HepG2 (cell line): Measurements from ENCODE around the gene SYNE1. TPM values are rescaled to one million over a fixed set of nuclear protein-coding genes. Genes with fewer than 3 reads are reported as not detected.

Experiments
- ARNT ChIP-seq: fragments of 450-650 bp; IDR thresholded peaks from 2 replicates; pipeline ENCODE4 v1.6.1; 2017
- ATM ChIP-seq: fragments of 450-650 bp; IDR thresholded peaks from 2 replicates; pipeline ENCODE4 v1.7.1; 2017; ENCODE audit warnings: mild to moderate bottlenecking, borderline replicate concordance
- ETV5 ChIP-seq: IDR thresholded peaks from 2 replicates; pipeline ENCODE4 v1.6.1; 2018; ENCODE audit warnings: missing biosample characterization, missing genetic modification reagents, inconsistent platforms, borderline replicate concordance
- FOXK1 ChIP-seq: sonication (generic); formaldehyde crosslinking; IDR thresholded peaks from 2 replicates; pipeline ENCODE4 v1.4.0; 2020; ENCODE audit warnings: low read depth, missing genetic modification reagents, borderline replicate concordance
- RERE ChIP-seq: IDR thresholded peaks from 2 replicates; pipeline ENCODE4 v1.6.1; 2016; ENCODE audit warnings: low read depth, missing genetic modification reagents, missing compliant biosample characterization
- SALL1 ChIP-seq: sonication (generic); formaldehyde crosslinking; IDR thresholded peaks from 2 replicates; pipeline ENCODE4 v1.8.0; 2022; ENCODE audit warnings: mild to moderate bottlenecking, missing genetic modification reagents
- SNAPC4 ChIP-seq: sonication (generic); formaldehyde crosslinking; IDR thresholded peaks from 2 replicates; pipeline ENCODE4 v1.4.0; 2020; ENCODE audit warnings: mild to moderate bottlenecking, missing genetic modification reagents
- SNAPC5 ChIP-seq: sonication (generic); formaldehyde crosslinking; IDR thresholded peaks from 2 replicates; pipeline ENCODE4 v1.8.1; 2023; ENCODE audit warnings: mild to moderate bottlenecking, missing genetic modification reagents, borderline replicate concordance
- TARDBP ChIP-seq: sonication (generic); formaldehyde crosslinking; IDR thresholded peaks from 2 replicates; pipeline ENCODE4 v1.8.0; 2022; ENCODE audit warnings: mild to moderate bottlenecking, missing genetic modification reagents
- ZNF136 ChIP-seq: sonication (generic); formaldehyde crosslinking; IDR thresholded peaks from 2 replicates; pipeline ENCODE4 v1.8.1; 2022; ENCODE audit warnings: low read depth, mild to moderate bottlenecking, moderate library complexity, missing genetic modification reagents
- ZNF18 ChIP-seq: sonication (generic); formaldehyde crosslinking; IDR thresholded peaks from 2 replicates; pipeline ENCODE4 v1.8.0; 2022; ENCODE audit warnings: mild to moderate bottlenecking, missing genetic modification reagents; ENCODE audit not compliant: insufficient replicate concordance
- ZNF343 ChIP-seq: sonication (generic); formaldehyde crosslinking; IDR thresholded peaks from 2 replicates; pipeline ENCODE4 v1.4.0; 2020; ENCODE audit warnings: mild to moderate bottlenecking, missing genetic modification reagents
- ZNF432 ChIP-seq: sonication (generic); formaldehyde crosslinking; IDR thresholded peaks from 2 replicates; pipeline ENCODE4 v1.5.0; 2020; ENCODE audit warnings: missing genetic modification reagents, mild to moderate bottlenecking, borderline replicate concordance
- ZNF614 ChIP-seq: IDR thresholded peaks from 2 replicates; pipeline ENCODE4 v1.6.1; 2018; ENCODE audit warnings: missing biosample characterization, missing genetic modification reagents, inconsistent platforms, borderline replicate concordance
- polyA plus RNA-seq, 8 experiments: library from polyadenylated mRNA; depleted of rRNA in 3 of 8; stranded (reverse) in 7 of 8; unstranded in 1 of 8; fragments of >200 nt; fragmentation: Illumina TruSeq in 4 of 8; extraction: Trizol in 4 of 8; gene quantifications; 2 replicates each; pipeline versions ENCODE4 v1.2.1 to v1.2.3, GENCODE V29; 2011 to 2016; ENCODE audit warnings: low read depth in 4 of 8, missing spikeins in 1 of 8, mixed read lengths in 1 of 8; ENCODE audit not compliant: insufficient read depth in 1 of 8
- total RNA-seq, 5 experiments: library from RNA; depleted of rRNA; stranded (reverse); fragments of >200 nt; fragmentation: Illumina TruSeq; extraction: Trizol; gene quantifications; 2 replicates each; pipeline ENCODE4 v1.2.3, GENCODE V29; 2016; ENCODE audit warnings: low read depth in 1 of 5

The SYNE1 gene
- total and polyA plus RNA-seq, 2 of the 13 experiments (the other 11 are each of a cell fraction or from before 2014, with no cell fraction given) = 5.5 to 15.9 TPM

- TF ChIP-seq SNAPC4 (CRISPR knock-in tag) = no peak
- no peak for TF ChIP-seq ETV5 (CRISPR knock-in tag)
- no peak for TF ChIP-seq RERE
- no peak for TF ChIP-seq SNAPC5
- no peak for TF ChIP-seq SALL1 (CRISPR knock-in tag)
- no peak for TF ChIP-seq ZNF136 (CRISPR knock-in tag)
- no peak for TF ChIP-seq ZNF18 (CRISPR knock-in tag)
- TF ChIP-seq ATM = no peak
- no peak for TF ChIP-seq ZNF343 (CRISPR knock-in tag)
- no peak for TF ChIP-seq FOXK1 (CRISPR knock-in tag)
- TF ChIP-seq ZNF614 (CRISPR knock-in tag) = no peak
- no peak for TF ChIP-seq TARDBP (CRISPR knock-in tag)
- TF ChIP-seq ARNT = no peak
- no peak for TF ChIP-seq ZNF432 (CRISPR knock-in tag)
These were observed 140.4 kb downstream of the SYNE1 start (continued) for GRCh38 chr6:152496731-152497130.
